Esophagus squamous epithelium (tissue), 5 donors: Measurements from ENCODE around the gene ZBED5. TPM values are rescaled to one million over a fixed set of nuclear protein-coding genes. Genes with fewer than 3 reads are reported as not detected.

Experiments used
- DNase-seq: peaks from one replicate; lab custom pipeline; 2025; lab: John Stamatoyannopoulos, UW
- H3K27ac ChIP-seq, 4 donors: fragments of 200-600 bp; sonication (generic); one replicate each; pipeline ENCODE4 v1.5.1; 2016 to 2019; ENCODE audit warnings: mild to moderate bottlenecking in 1 of 4
- H3K27me3 ChIP-seq, 4 donors: fragments of 200-600 bp; sonication (generic); 1 replicate in 3 of 4; 2 replicates in 1 of 4; pipeline versions ENCODE4 v1.5.1 to v1.6.0; 2017 to 2021; ENCODE audit warnings: antibody characterized with exemption in 1 of 4
- H3K36me3 ChIP-seq, 3 donors: fragments of 200-600 bp; sonication (generic); one replicate each; pipeline ENCODE4 v1.5.1; 2016 to 2019
- H3K4me1 ChIP-seq, 3 donors: fragments of 200-600 bp; sonication (generic); one replicate each; pipeline ENCODE4 v1.5.1; 2017 to 2019
- H3K4me3 ChIP-seq, 4 donors: fragments of 200-600 bp; sonication (generic); 1 replicate in 3 of 4; 2 replicates in 1 of 4; pipeline ENCODE4 v1.5.1; 2016 to 2019; ENCODE audit warnings: mild to moderate bottlenecking in 2 of 4, moderate library complexity in 1 of 4
- H3K9me3 ChIP-seq, 3 donors: fragments of 200-600 bp; sonication (generic); one replicate each; pipeline ENCODE4 v1.5.1; 2016 to 2019
- CTCF ChIP-seq, 6 experiments: fragments of 450-650 bp in 4 of 6; fragments of 200-600 bp in 2 of 6; sonication (generic) in 2 of 6; IDR thresholded peaks; one replicate each; pipeline ENCODE4 v1.5.1; 2016 to 2019; ENCODE audit warnings: antibody characterized with exemption in 6 of 6, mild to moderate bottlenecking in 4 of 6, moderate library complexity in 4 of 6
- POLR2A ChIP-seq, 4 donors: fragments of 450-650 bp; IDR thresholded peaks; one replicate each; pipeline ENCODE4 v1.6.1; 2017; ENCODE audit warnings: antibody characterized with exemption in 4 of 4, mild to moderate bottlenecking in 4 of 4, moderate library complexity in 3 of 4
- WGBS, 2 donors: methylation state at CpG; one replicate each; pipeline ENCODE4 v1.1.5; 2018; 5-methylcytosine and 5-hydroxymethylcytosine counted together
- intact Hi-C: fragments of 100-400 bp; cut with DNase I; formaldehyde crosslinking; loops from one replicate; pipeline ENCODE4 v1.15.0; 2022
- total RNA-seq, 4 donors: library from RNA; depleted of rRNA; stranded (reverse); fragments of >200 nt; gene quantifications; one replicate each; pipeline ENCODE4 v1.1.0, GENCODE V29; 2016
- donor health status: DM: yes; HTN: yes; CAD: no.

The ZBED5 gene
- total RNA-seq, 4 donors from 2014 or later = 13.4 to 39.5 (median 25.0) TPM

- Histone ChIP-seq H3K4me3 (peak within 1 kb of the TSS; percentile 86 to 95 (median 94)), H3K9me3 (no peaks in the 10 kb centered on the region), H3K27ac (peak within 1 kb of the TSS; percentile 97 to 99 (median 99)), H3K27me3 (no peaks in the 10 kb centered on the region), H3K36me3 (peaks cover 17 to 37% (median 26%) of the 10 kb centered on the region in 3 donors), H3K4me1 (peaks cover 12 to 44% (median 30%) of the 10 kb centered on the region in 3 donors)
- intact Hi-C loops = loop anchor here (5.0 kb wide), 1 partner anchor 119 kb away; no protein-coding TSS in a partner anchor
- DNase-seq = peak; percentile 94
- WGBS, 2 donors = 0% methylated on average over 24 to 31 of the region's 65 CpGs
- TF ChIP-seq POLR2A (IDR thresholded peaks at IDR 0.05) (peak; percentile 76 to 100 (median 96)), CTCF (IDR thresholded peaks at IDR 0.05) (peak in 2 of 6 experiments; percentile 2 to 32)
Observed at GRCh38 chr11:10808553-10809372, 49.1 kb downstream of the ZBED5 start, which contains the start of gene EIF4G2. TSS of gene EIF4G2 (minus strand) at chr11:10808926.

- DNase-seq = no peak
- Histone ChIP-seq H3K4me1 (peaks cover 12 to 50% (median 30%) of the 10 kb centered on the region in 3 donors), H3K27me3 (no peaks in the 10 kb centered on the region), H3K4me3 (peak overlapping the region; percentile 86 to 95 (median 94)), H3K27ac (peak overlapping the region; percentile 97 to 99 (median 99)), H3K36me3 (peaks cover 23 to 42% (median 31%) of the 10 kb centered on the region in 3 donors), H3K9me3 (no peaks in the 10 kb centered on the region)
- intact Hi-C loops = loop anchor here (5.0 kb wide), 1 partner anchor 119 kb away; no protein-coding TSS in a partner anchor
- WGBS, 2 donors = 0% methylated on average over 1 of the region's 36 CpGs; no CpG with 5 or more reads in 1 of the 2 donors
- TF ChIP-seq POLR2A (IDR thresholded peaks at IDR 0.05) (no peak), CTCF (IDR thresholded peaks at IDR 0.05) (peak in 1 of 6 experiments; percentile 0)
Observed at GRCh38 chr11:10808235-10808552, 49.7 kb downstream of the ZBED5 start.

- intact Hi-C loops = loop anchor here (5.0 kb wide), 1 partner anchor 120 kb away; no protein-coding TSS in a partner anchor
- no peaks in the 10 kb centered on the region for H3K27me3 ChIP-seq
- peak overlapping the region; percentile 86 to 95 (median 94) for H3K4me3 ChIP-seq
- WGBS, 2 donors = 0% methylated on average over 9 of the region's 39 CpGs
- peaks cover 28 to 48% (median 37%) of the 10 kb centered on the region in 3 donors for H3K36me3 ChIP-seq
- H3K4me1 ChIP-seq = peaks cover 12 to 55% (median 30%) of the 10 kb centered on the region in 3 donors
- no peak for TF ChIP-seq POLR2A (IDR thresholded peaks at IDR 0.05)
- peak in 1 of 6 experiments; percentile 1 for TF ChIP-seq CTCF (IDR thresholded peaks at IDR 0.05)
- DNase-seq = peak; percentile 16
- H3K9me3 ChIP-seq = no peaks in the 10 kb centered on the region
- peak overlapping the region; percentile 97 to 99 (median 99) for H3K27ac ChIP-seq
Observed at GRCh38 chr11:10807493-10808234, 50.2 kb downstream of the ZBED5 start.

- DNase-seq = no peak
- H3K27ac ChIP-seq = peak overlapping the region in 2 of 4 donors; percentile 99
- TF ChIP-seq POLR2A (IDR thresholded peaks at IDR 0.05) = no peak
- TF ChIP-seq CTCF (IDR thresholded peaks at IDR 0.05) = no peak
- H3K36me3 ChIP-seq = peaks cover 35 to 62% (median 51%) of the 10 kb centered on the region in 3 donors
- H3K27me3 ChIP-seq = no peaks in the 10 kb centered on the region
- no peaks in the 10 kb centered on the region for H3K9me3 ChIP-seq
- peaks cover 12 to 69% (median 30%) of the 10 kb centered on the region in 3 donors for H3K4me1 ChIP-seq
- intact Hi-C loops = loop anchor here (5.0 kb wide), 1 partner anchor 121 kb away; no protein-coding TSS in a partner anchor
- peak overlapping the region in 2 of 4 donors; percentile 92 to 95 for H3K4me3 ChIP-seq
- WGBS, 2 donors = 76 to 87% methylated on average over 4 of the region's 4 CpGs
Observed at GRCh38 chr11:10806206-10806605, 51.6 kb downstream of the ZBED5 start.
